Prostate gland (tissue), 2 donors: ENCODE data around the gene NAGPA. TPM values are rescaled to one million over a fixed set of nuclear protein-coding genes. Genes with fewer than 3 reads are reported as not detected.

Experiments used
- DNase-seq: peaks from one replicate; pipeline ENCODE4 v3.0.0-alpha.2; 2019; ENCODE audit warnings: low spot score
- H3K27ac ChIP-seq, 2 donors: fragments of 200-600 bp; sonication (generic); 2 replicates each; pipeline ENCODE4 v1.5.1; 2017 to 2019
- H3K27me3 ChIP-seq: fragments of 200-600 bp; sonication (generic); replicated peaks from 2 replicates; pipeline ENCODE4 v1.5.1; 2019; ENCODE audit not compliant: insufficient read depth
- H3K36me3 ChIP-seq, 2 donors: fragments of 200-600 bp; sonication (generic); 1 replicate in 1 of 2; 2 replicates in 1 of 2; pipeline versions ENCODE4 v1.5.1 to v1.8.1; 2017 to 2019
- H3K4me1 ChIP-seq: fragments of 200-600 bp; sonication (generic); replicated peaks from 2 replicates; pipeline ENCODE4 v1.5.1; 2019
- H3K4me3 ChIP-seq, 2 donors: fragments of 200-600 bp; sonication (generic); 2 replicates each; pipeline ENCODE4 v1.5.1; 2017 to 2019
- H3K9me3 ChIP-seq: fragments of 200-600 bp; sonication (generic); 2 replicates; pipeline ENCODE4 v1.5.1; 2017
- POLR2A ChIP-seq: fragments of 450-650 bp; IDR thresholded peaks from one replicate; pipeline ENCODE4 v1.6.1; 2016; ENCODE audit warnings: antibody characterized with exemption, mild to moderate bottlenecking
- POLR2AphosphoS5 ChIP-seq: sonication (generic); formaldehyde crosslinking; IDR thresholded peaks from one replicate; pipeline ENCODE4 v1.6.1; 2017; ENCODE audit warnings: antibody characterized with exemption
- WGBS: methylation state at CpG from one replicate; pipeline ENCODE4 v1.1.5; 2018; 5-methylcytosine and 5-hydroxymethylcytosine counted together
- intact Hi-C: fragments of 100-400 bp; cut with DNase I; formaldehyde crosslinking; loops from one replicate; pipeline ENCODE4 v1.14.2; 2022
- total RNA-seq, 2 donors: library from RNA; depleted of rRNA; stranded (reverse); fragments of >200 nt; gene quantifications; one replicate each; pipeline ENCODE4 v1.1.0, GENCODE V29; 2016
- TF ChIP-seq, protein P1 (sequence below), 4 experiments: fragments of 200-600 bp in 2 of 4; fragments of 450-650 bp in 2 of 4; sonication (generic) in 2 of 4; IDR thresholded peaks; 1 replicate in 3 of 4; 2 replicates in 1 of 4; pipeline ENCODE4 v1.5.1; 2016 to 2019; ENCODE audit warnings: antibody characterized with exemption in 4 of 4, mild to moderate bottlenecking in 2 of 4, moderate library complexity in 2 of 4

The NAGPA gene
- total RNA-seq, 2 donors from 2014 or later, result 29.1 to 32.3 TPM

DNA sequence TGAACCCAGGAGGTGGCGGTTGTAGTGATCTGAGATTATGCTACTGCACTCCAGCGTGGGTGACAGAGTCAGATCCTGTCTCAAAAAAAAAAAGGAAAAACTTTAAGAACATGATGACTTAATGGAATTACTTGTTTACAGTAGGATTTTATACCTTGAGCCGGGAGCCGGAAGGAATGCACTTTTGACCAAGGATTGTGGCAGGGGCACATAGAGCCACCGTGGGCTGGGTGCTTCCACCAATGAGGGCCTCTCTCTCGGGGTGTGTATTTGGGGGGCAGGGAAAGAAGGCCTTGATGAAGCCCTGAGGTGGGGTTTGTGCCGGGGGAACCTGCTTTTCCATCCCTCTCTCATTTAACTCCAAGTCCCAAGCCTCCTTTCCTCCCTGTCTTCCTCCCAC lies 6.7 kb upstream of the NAGPA start:
- Histone ChIP-seq H3K27ac (no peak overlapping the region), H3K4me1 (no peaks in the 10 kb centered on the region), H3K36me3 (no peaks in the 10 kb centered on the region), H3K4me3 (no peak overlapping the region), H3K27me3 (no peaks in the 10 kb centered on the region), H3K9me3 (no peaks in the 10 kb centered on the region)
- no peak for DNase-seq
- WGBS, result 23% methylated on average over 7 of the region's 7 CpGs
- TF ChIP-seq POLR2A (no peak), POLR2AphosphoS5 (no peak)
- TF ChIP-seq, protein P1, sequence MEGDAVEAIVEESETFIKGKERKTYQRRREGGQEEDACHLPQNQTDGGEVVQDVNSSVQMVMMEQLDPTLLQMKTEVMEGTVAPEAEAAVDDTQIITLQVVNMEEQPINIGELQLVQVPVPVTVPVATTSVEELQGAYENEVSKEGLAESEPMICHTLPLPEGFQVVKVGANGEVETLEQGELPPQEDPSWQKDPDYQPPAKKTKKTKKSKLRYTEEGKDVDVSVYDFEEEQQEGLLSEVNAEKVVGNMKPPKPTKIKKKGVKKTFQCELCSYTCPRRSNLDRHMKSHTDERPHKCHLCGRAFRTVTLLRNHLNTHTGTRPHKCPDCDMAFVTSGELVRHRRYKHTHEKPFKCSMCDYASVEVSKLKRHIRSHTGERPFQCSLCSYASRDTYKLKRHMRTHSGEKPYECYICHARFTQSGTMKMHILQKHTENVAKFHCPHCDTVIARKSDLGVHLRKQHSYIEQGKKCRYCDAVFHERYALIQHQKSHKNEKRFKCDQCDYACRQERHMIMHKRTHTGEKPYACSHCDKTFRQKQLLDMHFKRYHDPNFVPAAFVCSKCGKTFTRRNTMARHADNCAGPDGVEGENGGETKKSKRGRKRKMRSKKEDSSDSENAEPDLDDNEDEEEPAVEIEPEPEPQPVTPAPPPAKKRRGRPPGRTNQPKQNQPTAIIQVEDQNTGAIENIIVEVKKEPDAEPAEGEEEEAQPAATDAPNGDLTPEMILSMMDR (IDR thresholded peaks at IDR 0.05), result no peak
- intact Hi-C loops, result no loop called here

DNA sequence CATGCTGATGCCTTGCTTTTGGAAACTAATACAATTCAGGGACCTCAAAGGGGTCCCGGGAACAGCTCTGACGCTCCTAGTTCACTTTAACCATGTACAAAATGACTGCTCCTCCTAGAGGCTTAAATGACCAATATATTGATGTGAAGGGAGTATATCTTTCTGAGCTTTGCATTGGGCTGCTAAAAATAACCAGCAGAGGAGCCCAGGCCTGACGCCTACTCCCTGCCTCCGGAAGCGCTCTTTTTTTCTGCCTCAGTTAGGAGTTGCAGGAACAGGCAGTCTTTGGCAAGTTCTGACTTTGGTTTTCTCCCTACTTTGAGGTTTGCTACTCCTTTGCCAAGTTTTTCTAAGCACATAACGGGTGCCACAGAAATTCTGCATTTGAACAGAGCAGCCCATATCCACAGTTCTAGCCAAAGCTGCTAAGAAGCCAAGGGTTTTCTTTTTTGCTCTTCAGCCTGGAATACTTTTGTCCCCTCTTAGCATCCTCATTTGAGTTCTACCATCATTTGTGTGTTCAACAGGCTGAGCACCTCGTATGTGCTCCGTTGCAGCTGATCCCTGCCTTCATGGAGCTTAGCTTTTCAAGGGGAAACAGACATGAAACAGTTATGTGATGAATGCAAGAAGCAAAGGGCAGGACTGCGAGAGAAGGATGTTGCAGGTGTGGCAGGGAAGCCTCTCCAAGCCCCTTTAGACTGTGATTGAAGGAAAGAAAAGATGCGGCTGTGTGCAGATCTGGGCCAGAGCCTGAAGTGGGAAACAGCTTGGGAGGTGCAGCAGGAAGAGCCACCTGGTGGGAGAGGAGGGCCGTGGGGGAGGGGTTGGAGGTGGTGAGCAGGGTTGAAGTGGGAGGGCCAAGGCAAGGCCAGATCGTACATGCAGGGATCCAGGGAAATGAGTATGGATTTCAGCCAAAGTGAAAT lies 2.8 kb upstream of the NAGPA start:
- Histone ChIP-seq H3K4me3 (no peak overlapping the region), H3K9me3 (no peaks in the 10 kb centered on the region), H3K27me3 (no peaks in the 10 kb centered on the region), H3K36me3 (no peaks in the 10 kb centered on the region), H3K4me1 (peaks cover 4% of the 10 kb centered on the region), H3K27ac (no peak overlapping the region)
- no peak for DNase-seq
- intact Hi-C loops, result no loop called here
- 50% methylated on average over 12 of the region's 12 CpGs for WGBS
- TF ChIP-seq POLR2A (no peak), POLR2AphosphoS5 (no peak)
- TF ChIP-seq, protein P1 (IDR thresholded peaks at IDR 0.05), result no peak

DNA sequence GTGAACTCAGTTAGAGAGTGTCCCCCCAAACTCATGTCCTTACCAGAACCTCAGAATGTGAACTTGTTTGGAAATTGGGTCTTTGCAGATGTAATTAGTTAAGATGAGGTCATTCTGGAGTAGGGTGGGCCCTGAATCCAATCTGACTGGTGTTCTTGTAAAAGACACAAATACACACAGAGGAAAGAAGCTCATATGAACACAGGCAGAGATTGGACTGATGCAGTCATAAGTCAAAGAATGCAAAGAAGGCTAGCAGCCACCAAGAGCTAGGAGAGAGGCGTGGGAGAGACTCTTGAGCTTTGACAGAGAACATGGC lies 2.1 kb upstream of the NAGPA start:
- Histone ChIP-seq H3K27ac (no peak overlapping the region), H3K9me3 (no peaks in the 10 kb centered on the region), H3K4me3 (no peak overlapping the region), H3K27me3 (no peaks in the 10 kb centered on the region), H3K4me1 (peaks cover 4% of the 10 kb centered on the region), H3K36me3 (no peaks in the 10 kb centered on the region)
- no peak for DNase-seq
- intact Hi-C loops, result no loop called here
- 88% methylated on average over 1 of the region's 1 CpG for WGBS
- TF ChIP-seq POLR2AphosphoS5 (no peak), POLR2A (no peak)
- TF ChIP-seq, protein P1 (IDR thresholded peaks at IDR 0.05), result no peak

DNA sequence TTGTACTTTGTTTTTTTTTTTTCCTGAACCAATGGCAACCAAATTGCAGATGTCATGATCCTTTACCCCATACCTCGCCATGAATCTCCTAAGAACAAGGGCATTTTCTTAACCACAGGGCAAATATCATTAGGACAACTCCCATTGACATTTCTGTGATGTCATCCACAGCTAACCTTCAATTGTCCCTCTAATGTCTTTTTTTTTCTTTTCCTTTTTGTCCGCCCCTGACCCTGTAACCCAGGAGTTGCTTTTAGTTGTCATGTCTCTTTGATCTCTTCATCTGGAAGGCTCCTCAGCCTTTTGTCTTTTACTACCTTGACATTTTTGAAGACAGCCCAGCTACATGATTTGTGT lies 410 bp upstream of the NAGPA start:
- peaks cover 4% of the 10 kb centered on the region for H3K4me1 ChIP-seq
- TF ChIP-seq POLR2A, result no peak
- TF ChIP-seq, protein P1 (IDR thresholded peaks at IDR 0.05), result no peak
- TF ChIP-seq POLR2AphosphoS5, result no peak
- intact Hi-C loops, result no loop called here

DNA sequence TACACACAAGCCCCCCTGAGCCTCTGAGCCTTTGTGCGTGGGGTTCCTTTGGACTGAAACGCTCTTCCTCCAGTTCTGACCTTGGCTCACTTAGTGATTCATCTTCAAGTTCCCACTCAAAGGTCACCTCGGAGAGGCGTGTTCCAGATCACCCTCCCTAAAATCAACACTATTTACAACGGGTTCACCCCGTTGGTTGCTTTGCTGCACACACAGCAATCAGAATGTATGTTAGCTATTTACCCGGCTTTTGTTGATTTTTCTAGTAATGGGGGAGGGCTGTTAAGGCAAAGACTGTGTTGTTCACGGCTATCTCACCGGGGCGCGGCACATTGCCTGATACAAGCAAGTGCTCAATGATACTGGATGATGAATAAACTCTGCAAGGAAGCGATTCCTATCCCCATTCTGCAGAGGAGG lies 977 bp downstream of the NAGPA start:
- Histone ChIP-seq H3K27ac (peak overlapping the region in 1 of 2 donors; percentile 73), H3K4me3 (peak overlapping the region; percentile 82 to 86), H3K36me3 (no peaks in the 10 kb centered on the region), H3K9me3 (no peaks in the 10 kb centered on the region), H3K4me1 (peaks cover 4% of the 10 kb centered on the region), H3K27me3 (no peaks in the 10 kb centered on the region)
- TF ChIP-seq, protein P1 (IDR thresholded peaks at IDR 0.05), result no peak
- TF ChIP-seq POLR2AphosphoS5, result no peak
- TF ChIP-seq POLR2A, result no peak
- intact Hi-C loops, result no loop called here
- no peak for DNase-seq
- 31% methylated on average over 12 of the region's 12 CpGs for WGBS

More for the DNA sequence above, 410 bp upstream of the NAGPA start:
- DNase-seq, result no peak
- peak overlapping the region; percentile 82 to 86 for H3K4me3 ChIP-seq
- WGBS, result 4% methylated on average over 2 of the region's 2 CpGs
- no peaks in the 10 kb centered on the region for H3K9me3 ChIP-seq
- H3K27me3 ChIP-seq, result no peaks in the 10 kb centered on the region
- no peaks in the 10 kb centered on the region for H3K36me3 ChIP-seq
- peak overlapping the region; percentile 72 to 73 for H3K27ac ChIP-seq
